Omental fat pad (tissue), 4 donors: ENCODE measurements around the gene NRG3. TPM values are rescaled to one million over a fixed set of nuclear protein-coding genes. Genes with fewer than 3 reads are reported as not detected.

Experiments
- ATAC-seq: fragments of 150-250 bp; one replicate; pipeline ENCODE4 v1.9.1; 2016; ENCODE audit warnings: mild to moderate bottlenecking, moderate library complexity; ENCODE audit not compliant: low FRiP score
- DNase-seq: peaks from one replicate; pipeline ENCODE4 v3.0.0-alpha.2; 2019; ENCODE audit warnings: low spot score
- total RNA-seq, 4 donors: library from RNA; depleted of rRNA; stranded (reverse); fragments of >200 nt; gene quantifications; one replicate each; pipeline ENCODE4 v1.1.0, GENCODE V29; 2016
- TF ChIP-seq, protein P1 (sequence below), 3 donors: fragments of 450-650 bp; IDR thresholded peaks; one replicate each; pipeline ENCODE4 v1.5.1; 2016 to 2017; ENCODE audit warnings: antibody characterized with exemption in 3 of 3, mild to moderate bottlenecking in 3 of 3, moderate library complexity in 2 of 3

NRG3 gene
- total RNA-seq, 4 donors from 2014 or later = 0.19 to 0.47 (median 0.38) TPM; not detected in 1

DNA sequence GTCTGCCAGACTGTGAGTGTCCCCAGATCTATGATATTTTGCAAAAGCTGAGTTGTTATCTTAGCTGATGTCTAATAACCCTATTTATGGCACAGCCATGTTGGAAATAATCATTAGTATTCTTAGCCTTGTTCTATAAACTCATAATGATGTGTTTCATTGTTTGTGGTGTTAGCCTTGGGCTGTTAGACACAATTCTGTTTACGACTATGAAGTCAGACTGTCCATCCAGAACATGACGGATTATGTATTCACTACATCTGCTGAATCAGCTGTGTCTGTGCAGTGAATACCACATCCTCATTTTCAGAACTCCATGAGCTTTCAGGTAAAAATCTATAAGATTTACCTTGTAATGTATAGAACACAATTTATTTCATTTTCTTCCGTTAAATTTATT is 577.1 kb downstream of the NRG3 start:
- DNase-seq (no peak), ATAC-seq (no peak)
- TF ChIP-seq, protein P1, sequence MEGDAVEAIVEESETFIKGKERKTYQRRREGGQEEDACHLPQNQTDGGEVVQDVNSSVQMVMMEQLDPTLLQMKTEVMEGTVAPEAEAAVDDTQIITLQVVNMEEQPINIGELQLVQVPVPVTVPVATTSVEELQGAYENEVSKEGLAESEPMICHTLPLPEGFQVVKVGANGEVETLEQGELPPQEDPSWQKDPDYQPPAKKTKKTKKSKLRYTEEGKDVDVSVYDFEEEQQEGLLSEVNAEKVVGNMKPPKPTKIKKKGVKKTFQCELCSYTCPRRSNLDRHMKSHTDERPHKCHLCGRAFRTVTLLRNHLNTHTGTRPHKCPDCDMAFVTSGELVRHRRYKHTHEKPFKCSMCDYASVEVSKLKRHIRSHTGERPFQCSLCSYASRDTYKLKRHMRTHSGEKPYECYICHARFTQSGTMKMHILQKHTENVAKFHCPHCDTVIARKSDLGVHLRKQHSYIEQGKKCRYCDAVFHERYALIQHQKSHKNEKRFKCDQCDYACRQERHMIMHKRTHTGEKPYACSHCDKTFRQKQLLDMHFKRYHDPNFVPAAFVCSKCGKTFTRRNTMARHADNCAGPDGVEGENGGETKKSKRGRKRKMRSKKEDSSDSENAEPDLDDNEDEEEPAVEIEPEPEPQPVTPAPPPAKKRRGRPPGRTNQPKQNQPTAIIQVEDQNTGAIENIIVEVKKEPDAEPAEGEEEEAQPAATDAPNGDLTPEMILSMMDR (IDR thresholded peaks at IDR 0.05) = no peak

DNA sequence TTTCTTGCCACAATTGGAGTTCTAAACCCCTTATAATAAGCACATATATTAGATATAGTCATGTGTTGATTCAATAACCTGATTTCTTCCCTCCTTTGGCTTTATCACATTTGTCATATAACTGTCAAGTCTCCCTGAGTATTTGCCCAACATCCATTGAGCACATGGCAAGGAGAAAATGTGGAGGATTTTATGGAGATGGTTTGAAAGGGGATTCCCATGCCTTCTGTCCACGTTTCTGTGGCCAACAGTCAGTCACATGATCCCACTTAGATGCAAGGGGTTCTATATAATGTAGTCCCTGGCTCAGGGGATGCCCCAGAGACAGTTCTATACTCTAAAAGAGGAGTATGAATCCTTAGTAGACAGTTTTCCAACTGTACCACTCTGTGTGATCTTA is 577.7 kb downstream of the NRG3 start:
- DNase-seq (no peak), ATAC-seq (no peak)
- TF ChIP-seq, protein P1 (IDR thresholded peaks at IDR 0.05) = no peak

DNA sequence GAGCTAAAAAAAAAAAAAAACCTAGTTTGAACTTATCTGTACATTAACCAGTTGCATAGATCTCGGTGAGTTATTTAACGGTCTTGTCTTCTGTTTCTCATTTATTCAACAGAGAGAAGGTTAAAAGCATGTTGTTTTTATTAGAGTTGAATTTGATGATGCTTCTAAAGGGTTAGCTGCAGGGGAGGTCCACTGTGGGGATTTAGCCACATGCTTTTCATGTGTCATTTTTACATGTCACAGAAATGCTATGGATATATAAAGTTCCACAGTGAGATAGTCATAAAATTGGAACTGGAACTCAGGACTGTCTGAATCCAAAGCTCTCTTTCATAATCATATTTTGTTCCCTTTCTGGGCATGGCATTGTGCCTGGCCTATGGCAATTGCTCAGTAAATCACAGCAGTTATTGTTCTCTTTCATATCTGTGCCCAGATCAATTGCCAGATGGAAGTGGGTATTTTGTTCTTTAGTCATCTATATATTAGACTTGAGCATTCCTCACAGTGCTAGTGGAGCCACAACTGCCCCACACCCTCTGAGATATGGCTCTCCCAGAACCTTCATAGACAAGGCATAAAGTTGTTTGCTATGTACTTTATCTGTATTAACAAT is 578.8 kb downstream of the NRG3 start:
- ATAC-seq (no peak), DNase-seq (no peak)
- TF ChIP-seq, protein P1 (IDR thresholded peaks at IDR 0.05) = no peak

DNA sequence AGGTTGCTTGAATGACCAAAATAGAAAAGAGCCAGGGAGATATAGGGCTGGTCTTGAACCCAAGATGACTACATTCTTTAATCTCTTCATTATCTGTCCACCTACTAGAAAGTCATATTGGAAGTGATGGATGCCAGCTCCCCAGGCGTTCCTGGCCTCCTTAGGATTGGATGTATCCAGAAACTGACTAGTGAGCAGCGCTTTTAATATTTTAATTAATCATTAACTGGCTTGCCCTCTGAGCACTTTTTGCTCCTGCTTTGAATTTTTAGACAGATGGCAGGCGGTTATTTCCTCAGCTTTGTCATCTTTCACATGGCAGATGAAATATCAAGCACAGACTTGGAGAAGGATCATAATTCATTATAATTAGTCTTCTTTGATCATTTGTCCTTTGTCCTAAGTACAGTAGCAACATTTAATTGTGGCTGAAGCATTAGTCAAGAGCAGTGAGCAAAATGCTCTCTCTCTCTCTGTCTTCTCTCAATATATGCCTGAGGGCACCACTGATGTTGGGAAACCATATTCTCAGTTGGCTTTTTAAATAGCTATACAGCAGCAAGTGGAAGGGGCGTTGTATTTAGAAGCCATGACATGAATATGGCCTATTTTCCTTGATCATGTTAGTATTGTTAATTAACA is 588.0 kb downstream of the NRG3 start:
- DNase-seq = no peak
- TF ChIP-seq, protein P1 (IDR thresholded peaks at IDR 0.05) = no peak
- no peak for ATAC-seq

DNA sequence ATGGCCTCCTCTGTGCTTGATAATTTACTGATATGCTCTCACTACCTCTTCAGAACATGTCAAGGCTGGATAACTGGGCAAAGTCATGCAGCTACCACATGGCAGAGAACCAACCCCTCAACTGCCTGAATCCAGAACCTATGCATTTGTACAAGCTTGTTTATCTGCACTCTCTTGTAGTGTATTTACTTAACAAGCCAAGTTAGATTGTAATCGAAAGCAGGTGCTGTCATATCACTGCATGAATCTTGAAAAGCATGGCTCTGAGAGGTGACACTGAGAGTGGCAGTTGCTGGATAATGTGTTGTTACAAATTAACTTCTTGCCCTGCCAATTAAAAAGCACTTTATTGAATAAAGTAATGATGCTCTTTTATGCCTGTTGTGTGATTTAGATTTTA is 588.6 kb downstream of the NRG3 start:
- ATAC-seq = no peak
- no peak for DNase-seq
- TF ChIP-seq, protein P1 (IDR thresholded peaks at IDR 0.05) = no peak

DNA sequence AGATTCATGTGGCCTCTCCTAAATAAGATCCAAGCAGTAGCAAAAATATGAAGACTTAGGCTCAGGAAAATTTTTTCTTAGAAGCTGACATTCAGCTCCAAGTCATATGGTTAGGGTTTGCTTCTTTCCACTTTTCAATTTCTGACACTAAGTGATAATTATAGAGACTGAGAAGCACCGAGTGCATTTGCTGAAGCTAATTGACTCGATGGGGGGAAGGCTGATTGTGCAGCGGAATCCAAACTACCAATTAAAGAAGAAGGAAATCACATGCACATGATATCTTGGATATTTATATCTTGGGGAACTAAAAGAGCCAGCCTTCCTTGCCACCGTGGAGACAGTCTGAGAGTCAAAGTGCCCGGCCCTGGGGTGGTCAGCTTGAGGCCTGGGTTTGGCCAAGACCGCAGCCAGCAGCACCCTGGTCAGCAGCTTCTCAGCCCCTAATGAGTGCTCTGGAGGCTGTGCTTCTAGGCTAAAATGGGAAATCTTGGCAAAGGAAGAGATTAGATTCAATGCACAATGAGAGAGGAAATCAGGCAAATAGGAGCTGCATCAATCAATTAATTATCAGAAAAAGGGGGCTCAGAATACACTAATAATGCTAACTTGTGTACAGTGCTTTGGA is 589.3 kb downstream of the NRG3 start:
- TF ChIP-seq, protein P1 (IDR thresholded peaks at IDR 0.05) = no peak
- no peak for ATAC-seq
- no peak for DNase-seq

DNA sequence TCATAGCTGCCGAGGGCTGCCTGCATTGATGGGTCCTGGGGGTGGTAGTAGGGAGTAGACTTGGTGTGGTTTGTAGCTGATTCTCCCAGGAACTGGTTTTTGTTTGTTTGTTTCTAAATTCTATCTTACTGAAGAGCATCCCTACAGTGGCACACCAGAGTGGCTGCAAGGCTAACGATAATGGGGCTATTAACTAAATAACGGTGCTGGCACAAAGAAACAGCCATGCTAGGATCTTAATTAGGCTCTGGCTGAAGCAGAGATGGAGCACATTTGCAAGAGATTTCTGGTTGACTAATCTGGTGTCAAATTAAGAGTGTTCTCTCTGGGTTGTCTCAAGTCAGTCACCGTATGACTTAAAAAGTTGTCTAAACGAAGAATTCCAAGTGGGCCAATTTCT is 590.0 kb downstream of the NRG3 start:
- ATAC-seq (no peak), DNase-seq (no peak)
- TF ChIP-seq, protein P1 (IDR thresholded peaks at IDR 0.05) = no peak
